Heart left ventricle (tissue), 16 donors: Measurements from ENCODE around the gene PHF14. TPM values are rescaled to one million over a fixed set of nuclear protein-coding genes. Genes with fewer than 3 reads are reported as not detected.

Experiments used
- ATAC-seq, 4 donors: fragments of 200-7000 bp; cut with Tn5 transposase; one replicate each; pipeline ENCODE4 v1.9.1; 2020 to 2022; ENCODE audit warnings: moderate library complexity in 4 of 4, mild to moderate bottlenecking in 3 of 4, moderate number of reproducible peaks in 1 of 4
- DNase-seq, 5 donors: peaks; one replicate each; pipeline ENCODE4 v3.0.0-alpha.2; 2020
- H3K27ac ChIP-seq, 12 donors: fragments of 200-600 bp; sonication (generic) in 4 of 12; one replicate each; pipeline versions ENCODE4 v1.5.0 to v1.8.0; 2016 to 2022; ENCODE audit warnings: mild to moderate bottlenecking in 2 of 12
- H3K27me3 ChIP-seq, 9 donors: fragments of 200-600 bp; sonication (generic) in 2 of 9; one replicate each; pipeline versions ENCODE4 v1.5.1 to v1.8.0; 2016 to 2022; ENCODE audit warnings: mild to moderate bottlenecking in 3 of 9
- H3K36me3 ChIP-seq, 9 donors: fragments of 200-600 bp; sonication (generic) in 2 of 9; one replicate each; pipeline versions ENCODE4 v1.5.0 to v1.8.0; 2018 to 2022; ENCODE audit warnings: mild to moderate bottlenecking in 2 of 9
- H3K4me1 ChIP-seq, 12 donors: fragments of 200-600 bp; sonication (generic) in 4 of 12; one replicate each; pipeline versions ENCODE4 v1.5.0 to v1.8.0; 2016 to 2022; ENCODE audit warnings: mild to moderate bottlenecking in 3 of 12
- H3K4me3 ChIP-seq, 12 donors: fragments of 200-600 bp; sonication (generic) in 4 of 12; one replicate each; pipeline versions ENCODE4 v1.5.0 to v1.8.0; 2017 to 2022; ENCODE audit warnings: mild to moderate bottlenecking in 9 of 12, moderate library complexity in 4 of 12
- H3K9me3 ChIP-seq, 12 donors: fragments of 200-600 bp; sonication (generic) in 4 of 12; one replicate each; pipeline versions ENCODE4 v1.5.0 to v1.8.0; 2016 to 2022; ENCODE audit warnings: mild to moderate bottlenecking in 1 of 12
- CTCF ChIP-seq, 12 donors: fragments of 200-600 bp; sonication (generic) in 4 of 12; IDR thresholded peaks; one replicate each; pipeline versions ENCODE4 v1.5.0 to v1.8.0; 2018 to 2022; ENCODE audit warnings: antibody characterized with exemption in 12 of 12, mild to moderate bottlenecking in 5 of 12
- POLR2A ChIP-seq, 2 donors: fragments of 450-650 bp; IDR thresholded peaks; one replicate each; pipeline ENCODE4 v1.6.1; 2017; ENCODE audit warnings: antibody characterized with exemption in 2 of 2, mild to moderate bottlenecking in 2 of 2, moderate library complexity in 2 of 2
- whole genome bisulfite sequencing, 4 donors: extraction: QIAGEN DNeasy Blood & Tissue Kit in 2 of 4; methylation state at CpG; one replicate each; pipeline versions ENCODE4 v1.1.5 to v1.1.7; 2013 to 2018; 5-methylcytosine and 5-hydroxymethylcytosine counted together
- intact Hi-C, 10 donors: fragments of 100-400 bp; cut with DNase I; formaldehyde crosslinking; loops; one replicate each; pipeline versions ENCODE4 v1.11.1 to v1.14.2; 2022
- polyA plus RNA-seq, 2 donors: library from polyadenylated mRNA; stranded (reverse); fragments of 200-250 nt; gene quantifications; one replicate each; pipeline ENCODE4 v1.2.3, GENCODE V29; 2013
- total RNA-seq, 9 donors: library from RNA; depleted of rRNA in 2 of 9; stranded (reverse); fragments of >200 nt in 2 of 9; fragmentation: NEBNext Ultra II Directional in 3 of 9; extraction: Animal tissue kit (Norgen Biotek cat#: 25700) in 3 of 9; gene quantifications; one replicate each; pipeline versions ENCODE4 v1.1.0 to v1.2.4, GENCODE V29; 2016 to 2023
- donor health status: ischemic (EF 13 %, LVEDD 7.1; RV severe dilation, severe dysfunction).
- donor health status: healthy with polysubstance abuse.
- donor health status: DM: no; HTN: yes; CAD: no.
- donor health status: DM: no; HTN: no; CAD: no.
- donor health status: ischemic (EF 25% LVEDD 6.9; RV normal size, moderate dysfunction).
- donor health status: ischemic (EF 25% LVEDD 5.7; RV mildly dilated, moderate dysfunction).
- donor health status: healthy.
- donor health status: DM: yes; HTN: yes; CAD: no.
- donor health status: ischemic (EF 35%, LVEDD 5.7; RV mildly dilated, moderate dysfunction).
- donor health status: nonischemic (EF 11% LVEDD 7.7; RV severe dilation, severe dysfunction).
- donor health status: DM: yes; HTN: yes; CAD: no.
- donor health status: PGD.
- donor health status: ischemic (EF 29% LVEDD 5.4; RV normal size, mild dysfunction).
- donor health status: nonischemic (EF 23%, LVEDD 6.1; RV moderate dilation, normal function).

Gene PHF14
- total and polyA plus RNA-seq, 11 donors, result 8.8 to 21.4 (median 14.3) TPM

DNA sequence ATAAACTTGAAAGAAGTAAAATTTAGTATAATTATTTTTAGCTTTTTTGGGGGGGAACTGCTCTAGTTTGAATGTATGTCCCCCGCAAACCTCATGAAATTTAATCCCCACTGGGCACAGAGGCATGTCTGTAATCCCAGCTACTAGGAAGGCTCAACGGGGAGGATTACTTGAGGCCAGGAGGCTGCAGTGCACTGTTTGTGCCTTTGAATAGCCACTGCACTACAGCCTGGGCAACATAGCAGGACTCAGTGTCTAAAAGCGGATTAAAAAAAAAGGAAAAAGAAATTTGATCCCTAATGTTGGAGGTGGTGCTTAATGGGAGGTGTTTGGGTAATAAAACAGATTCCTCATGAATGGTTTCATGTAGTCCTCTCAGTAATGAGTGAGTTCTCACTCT is 43.1 kb upstream of the PHF14 start:
- Histone ChIP-seq H3K4me3 (no peak overlapping the region), H3K27me3 (no peaks in the 10 kb centered on the region), H3K4me1 (peaks cover 0 to 20% (median 11%) of the 10 kb centered on the region in 12 donors), H3K36me3 (peaks cover 0 to 41% (median 33%) of the 10 kb centered on the region in 9 donors), H3K9me3 (no peaks in the 10 kb centered on the region), H3K27ac (no peak overlapping the region)
- TF ChIP-seq CTCF (IDR thresholded peaks at IDR 0.05) (no peak), POLR2A (IDR thresholded peaks at IDR 0.05) (no peak)
- 81 to 93% (median 91%) methylated on average over 3 of the region's 3 CpGs for WGBS, 4 donors
- DNase-seq, result no peak
- peak in 2 of 4 donors; percentile 11 to 52 for ATAC-seq
- intact Hi-C loops, result no loop called here

DNA sequence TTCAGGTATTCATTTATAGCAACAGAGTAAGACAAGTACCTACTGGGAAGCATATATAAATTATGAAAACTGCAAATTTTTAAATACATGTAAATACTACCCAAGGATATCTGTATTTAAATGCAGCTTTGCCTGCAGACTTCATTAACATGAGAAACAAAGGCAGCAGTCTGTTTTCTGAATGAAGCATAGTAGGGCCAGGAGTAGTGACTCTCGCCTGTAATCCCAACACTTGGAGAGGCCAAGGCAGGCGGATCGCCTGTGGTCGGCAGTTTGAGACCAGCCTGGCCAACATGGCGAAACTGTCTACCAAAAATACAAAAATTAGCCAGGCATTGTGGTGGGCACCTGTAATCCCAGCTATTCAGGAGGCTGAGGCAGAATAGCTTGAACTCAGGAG is 42.5 kb upstream of the PHF14 start:
- H3K4me1 ChIP-seq, result peaks cover 0 to 26% (median 14%) of the 10 kb centered on the region in 12 donors
- H3K4me3 ChIP-seq, result no peak overlapping the region
- H3K27ac ChIP-seq, result no peak overlapping the region
- DNase-seq (no peak), ATAC-seq (peak in 2 of 4 donors; percentile 18 to 37)
- peaks cover 0 to 48% (median 39%) of the 10 kb centered on the region in 9 donors for H3K36me3 ChIP-seq
- no peaks in the 10 kb centered on the region for H3K9me3 ChIP-seq
- H3K27me3 ChIP-seq, result no peaks in the 10 kb centered on the region
- WGBS, 4 donors, result 84 to 98% (median 91%) methylated on average over 5 of the region's 5 CpGs
- TF ChIP-seq POLR2A (IDR thresholded peaks at IDR 0.05) (no peak), CTCF (IDR thresholded peaks at IDR 0.05) (no peak)
- intact Hi-C loops, result no loop called here

- Histone ChIP-seq H3K4me3 (peak overlapping the region in 1 of 12 donors; percentile 1), H3K27ac (peak overlapping the region in 11 of 12 donors; percentile 5 to 76 (median 33)), H3K9me3 (no peaks in the 10 kb centered on the region), H3K4me1 (peaks cover 0 to 56% (median 33%) of the 10 kb centered on the region in 12 donors), H3K36me3 (peaks cover 0 to 66% (median 61%) of the 10 kb centered on the region in 9 donors), H3K27me3 (no peaks in the 10 kb centered on the region)
- DNase-seq, result no peak
- ATAC-seq, result no peak
- intact Hi-C loops, result no loop called here
- no peak for TF ChIP-seq CTCF (IDR thresholded peaks at IDR 0.05)
- TF ChIP-seq POLR2A (IDR thresholded peaks at IDR 0.05), result no peak
These were observed 39.4 kb upstream of the PHF14 start for GRCh38 chr7:10934292-10934691.

- Histone ChIP-seq H3K27ac (peak overlapping the region; percentile 87 to 99 (median 95)), H3K4me3 (peak overlapping the region; percentile 59 to 96 (median 80)), H3K27me3 (no peaks in the 10 kb centered on the region), H3K4me1 (peaks cover 0 to 57% (median 37%) of the 10 kb centered on the region in 12 donors), H3K9me3 (no peaks in the 10 kb centered on the region), H3K36me3 (peaks cover 0 to 37% (median 29%) of the 10 kb centered on the region in 9 donors)
- no peak for TF ChIP-seq CTCF (IDR thresholded peaks at IDR 0.05)
- no peak for TF ChIP-seq POLR2A (IDR thresholded peaks at IDR 0.05)
- intact Hi-C loops, result no loop called here
- peak in 2 of 5 donors; percentile 10 to 24 for DNase-seq
- WGBS, 4 donors, result 2 to 8% (median 4%) methylated on average over 18 of the region's 18 CpGs
- peak; percentile 23 to 48 (median 43) for ATAC-seq
These were observed 34.3 kb upstream of the PHF14 start for GRCh38 chr7:10939237-10939910.
